ENCODE data around the gene SNCB. TPM values are rescaled to one million over a fixed set of nuclear protein-coding genes. Genes with fewer than 3 reads are reported as not detected.
A peak's percentile ranks its signal among the peaks of the same experiment; 100 is the strongest.
"Not testable (repeated sequence)": the region's sequence is repeated elsewhere in the genome, so short reads cannot be mapped to it uniquely, and the experiment has no call there.

SNCB gene
- total RNA-seq, 2 donors from 2014 or later: not detected

GRCh38 chr5:176593273-176593869 is 37.0 kb downstream of the SNCB start:
- intact Hi-C loops (cut with DNase I): no loop called here
- 85 to 86% methylated on average over 10 to 12 of the region's 12 CpGs for WGBS, 2 donors

DNA sequence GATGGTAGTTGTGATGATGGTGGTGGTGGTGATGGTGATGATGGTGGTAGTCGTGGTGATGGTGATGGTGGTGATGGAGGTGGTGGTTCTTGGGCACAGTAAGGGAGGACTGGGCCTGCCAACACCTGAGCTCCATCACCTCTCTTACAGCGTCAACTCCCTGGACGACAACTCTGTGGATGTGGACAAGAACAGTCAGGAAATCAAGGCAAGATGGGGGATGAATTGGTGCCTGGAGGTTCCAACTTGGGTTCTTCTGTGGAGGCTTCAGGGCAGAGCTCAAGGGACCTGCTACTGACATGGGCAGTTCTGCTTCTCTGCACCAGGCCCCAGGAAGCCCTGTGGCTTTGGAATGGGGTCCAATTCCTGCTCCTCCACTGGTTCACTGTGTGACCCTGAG is 37.8 kb downstream of the SNCB start:
- WGBS, 2 donors: 83 to 91% methylated on average over 3 of the region's 3 CpGs
- ATAC-seq (no peak), DNase-seq (no peak)
- TF ChIP-seq CTCF (IDR thresholded peaks at IDR 0.05) (no peak), POLR2A (IDR thresholded peaks at IDR 0.05) (no peak)
- Histone ChIP-seq H3K27me3 (no peaks in the 10 kb centered on the region), H3K4me1 (peaks cover 11% of the 10 kb centered on the region), H3K9me3 (no peaks in the 10 kb centered on the region), H3K4me3 (no peak overlapping the region), H3K36me3 (replicated peaks in 1 of 2; ENCODE audit: insufficient read depth in 1 of 2, low read depth in 2 of 2) (no peaks in the 10 kb centered on the region), H3K27ac (no peak overlapping the region)
- intact Hi-C loops (cut with DNase I): no loop called here

More at GRCh38 chr5:176593273-176593869, 37.0 kb downstream of the SNCB start:
- ATAC-seq (no peak), DNase-seq (no peak)
- Histone ChIP-seq H3K4me3 (no peak overlapping the region), H3K4me1 (peaks cover 11% of the 10 kb centered on the region), H3K9me3 (no peaks in the 10 kb centered on the region), H3K27ac (no peak overlapping the region), H3K36me3 (replicated peaks in 1 of 2; ENCODE audit: insufficient read depth in 1 of 2, low read depth in 2 of 2) (no peaks in the 10 kb centered on the region), H3K27me3 (no peaks in the 10 kb centered on the region)
- TF ChIP-seq POLR2A (IDR thresholded peaks at IDR 0.05) (no peak), CTCF (IDR thresholded peaks at IDR 0.05) (no peak)

GRCh38 chr5:176591667-176592066 is 38.7 kb downstream of the SNCB start:
- H3K27me3 ChIP-seq; H3K27ac ChIP-seq; ATAC-seq; H3K9me3 ChIP-seq; H3K4me1 ChIP-seq; H3K36me3 ChIP-seq (replicated peaks in 1 of 2; ENCODE audit: insufficient read depth in 1 of 2, low read depth in 2 of 2); H3K4me3 ChIP-seq; DNase-seq; intact Hi-C loops (cut with DNase I): not testable (repeated sequence)
- 14 to 21% methylated on average over 2 of the region's 2 CpGs for WGBS, 2 donors
- peak in 1 of 7 experiments; percentile 18 for TF ChIP-seq CTCF (IDR thresholded peaks at IDR 0.05)

GRCh38 chr5:176590035-176590717 is 40.2 kb downstream of the SNCB start:
- Histone ChIP-seq H3K4me1 (no peaks in the 10 kb centered on the region), H3K4me3 (no peak overlapping the region), H3K27me3 (no peaks in the 10 kb centered on the region), H3K9me3 (peaks cover 0 to 5% (median 0%) of the 10 kb centered on the region in 3 donors), H3K36me3 (replicated peaks in 1 of 2; ENCODE audit: insufficient read depth in 1 of 2, low read depth in 2 of 2) (no peaks in the 10 kb centered on the region), H3K27ac (no peak overlapping the region)
- DNase-seq (no peak), ATAC-seq (no peak)
- TF ChIP-seq CTCF (IDR thresholded peaks at IDR 0.05) (no peak), POLR2A (IDR thresholded peaks at IDR 0.05) (no peak)
- 78 to 80% methylated on average over 14 to 17 of the region's 17 CpGs for WGBS, 2 donors
- intact Hi-C loops (cut with DNase I): no loop called here
